ENCODE data around the gene RGMA. TPM values are rescaled to one million over a fixed set of nuclear protein-coding genes. Genes with fewer than 3 reads are reported as not detected.

Gene RGMA
- total and polyA plus RNA-seq, 2 of the 8 experiments (the other 6 are each of a cell fraction or from before 2014, with no cell fraction given): 19.9 to 39.8 TPM

DNA sequence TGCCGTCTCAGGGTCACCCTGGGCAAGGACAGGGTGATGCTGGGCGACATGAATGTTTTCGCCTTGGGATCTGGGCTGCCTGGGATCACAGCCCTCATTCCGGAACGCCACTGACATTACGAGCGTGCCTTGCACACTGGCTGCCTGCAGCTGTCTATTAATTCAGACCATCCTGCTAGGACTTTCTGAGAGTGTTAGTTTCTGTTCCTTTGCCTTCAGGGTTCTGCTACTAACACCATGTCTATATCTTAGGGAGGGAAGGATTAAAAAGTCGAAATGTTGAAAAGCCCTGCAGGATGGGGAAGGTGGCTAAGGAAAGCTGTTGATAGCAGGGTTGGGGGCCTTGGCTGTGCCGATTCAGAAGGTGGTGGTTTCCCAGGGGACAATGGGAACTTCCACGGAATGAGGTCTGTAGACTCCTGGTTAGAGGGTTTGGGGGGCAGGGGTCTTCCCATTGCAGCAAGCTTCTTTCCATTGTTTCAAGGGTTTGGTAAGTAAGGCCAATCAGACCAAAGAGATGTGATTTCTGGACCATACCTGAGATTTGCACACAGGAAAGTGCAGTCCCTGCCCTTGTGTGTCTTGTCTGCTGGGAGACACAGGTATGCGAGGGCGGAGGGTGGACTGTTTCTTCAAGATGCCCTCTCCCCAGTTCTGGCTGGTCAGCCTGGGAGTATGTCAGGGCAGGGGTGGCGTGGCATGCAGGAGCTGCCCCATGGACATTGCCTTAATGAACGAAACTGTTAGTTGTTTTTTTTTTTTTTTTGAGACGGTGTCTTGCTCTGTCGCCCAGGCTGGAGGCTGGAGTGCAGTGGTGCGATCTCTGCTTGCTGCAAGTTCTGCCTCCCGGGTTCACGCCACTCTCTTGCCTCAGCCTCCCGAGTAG lies 50.9 kb downstream of the RGMA start:
- 90% methylated on average over 20 of the region's 20 CpGs; no CpG with 5 or more reads in 1 of the 2 experiments for WGBS, 2 experiments (ENCODE audit: extremely low coverage in 1 of 2, insufficient coverage in 1 of 2, insufficient read length in 1 of 2, insufficient replicate concordance in 2 of 2, low coverage in 1 of 2, low lambda C conversion rate in 2 of 2, missing lambda C conversion rate in 1 of 2)
- Histone ChIP-seq H3K23ac (ENCODE audit: insufficient read length) (no peak overlapping the region), H3K79me1 (ENCODE audit: low read depth, low read length) (no peaks in the 10 kb centered on the region; the same call in 1 of the 2 replicates), H3K27ac (ENCODE audit: low read depth, low read length) (no peak overlapping the region), H3K4ac (replicated peaks; ENCODE audit: insufficient read length, low read depth, low read length) (no peak overlapping the region), H2AFZ (ENCODE audit: low read length) (no peak overlapping the region), H4K8ac (ENCODE audit: extremely low read depth, insufficient read depth, low read length) (no peak overlapping the region), H3K4me2 (ENCODE audit: insufficient read depth in 1 of 2, low read depth in 2 of 2, low read length in 2 of 2) (no peak overlapping the region), H3K18ac (ENCODE audit: extremely low read depth, low read length) (no peak overlapping the region), H2BK5ac (ENCODE audit: low read depth, low read length) (no peak overlapping the region), H3K36me3 (ENCODE audit: control insufficient read depth in 2 of 4, insufficient read depth in 4 of 4, low read length in 3 of 4) (peaks cover 0 to 2% (median 0%) of the 10 kb centered on the region in 4 experiments; a peak in 3 of 8 replicates), H2BK15ac (ENCODE audit: low read length) (no peak overlapping the region), H3K79me2 (ENCODE audit: control insufficient read depth in 1 of 2, insufficient read depth in 2 of 2, low read length in 2 of 2) (no peaks in the 10 kb centered on the region), H3K4me1 (replicated peaks in 1 of 4; ENCODE audit: control insufficient read depth in 3 of 4, insufficient read depth in 4 of 4, low read length in 3 of 4) (no peaks in the 10 kb centered on the region; a peak in 1 of 7 replicates), H3K4me3 (ENCODE audit: extremely low read depth in 1 of 4, insufficient read depth in 2 of 4, low read depth in 3 of 4, low read length in 4 of 4) (no peak overlapping the region), H3K56ac (replicated peaks; ENCODE audit: insufficient read length, low read depth, low read length) (no peak overlapping the region), H3K9ac (replicated peaks in 1 of 4; ENCODE audit: extremely low read depth in 1 of 4, low read depth in 3 of 4, low read length in 3 of 4) (no peak overlapping the region), H2BK12ac (ENCODE audit: low read depth, low read length) (peak overlapping the region; percentile 46; the same call in 1 of the 2 replicates), H3K14ac (ENCODE audit: insufficient read length) (no peak overlapping the region), H4K5ac (ENCODE audit: insufficient read length, low read depth, low read length) (no peak overlapping the region), H2BK120ac (replicated peaks; ENCODE audit: low read depth, low read length) (no peak overlapping the region), H4K20me1 (replicated peaks in 1 of 2; ENCODE audit: control insufficient read depth in 1 of 2, insufficient read depth in 2 of 2, low read length in 2 of 2) (peaks cover 0 to 5% of the 10 kb centered on the region in 2 experiments), H2BK20ac (ENCODE audit: low read length) (no peak overlapping the region), H3K23me2 (ENCODE audit: low read depth, low read length) (no peaks in the 10 kb centered on the region), H3K27me3 (replicated peaks in 1 of 4; ENCODE audit: control insufficient read depth in 3 of 4, extremely low read depth in 1 of 4, insufficient read depth in 3 of 4, low read length in 3 of 4) (peaks cover 0 to 2% (median 0%) of the 10 kb centered on the region in 4 experiments; a peak in 1 of 7 replicates), H2AK5ac (ENCODE audit: low read depth, low read length) (no peak overlapping the region), H3K9me3 (ENCODE audit: insufficient read depth in 2 of 2, low read depth in 1 of 2, low read length in 1 of 2) (no peaks in the 10 kb centered on the region), H4K91ac (replicated peaks; ENCODE audit: insufficient read length, low read length) (no peak overlapping the region)
- POLR2A ChIA-PET (ENCODE audit: partially characterized antibody): interaction anchor here (0.9 kb wide), 1 partner anchor 34 kb away, joined by 3 read pairs; no protein-coding TSS in a partner anchor
- no peak for TF ChIP-seq ZNF274 (IDR thresholded peaks at IDR 0.05; ENCODE audit: borderline replicate concordance, extremely low read depth, low read length)
- TF ChIP-seq SUZ12 (IDR thresholded peaks at IDR 0.05; ENCODE audit: low read length): no peak
- CTCF ChIA-PET (ENCODE audit: partially characterized antibody): interaction anchor here (0.6 to 4.9 kb wide), 17 partner anchors 8 to 1082 kb away, joined by 3 to 58 read pairs (median 3); partner anchors contain the start of gene RGMA
- DNase-seq (ENCODE audit: low read depth in 1 of 2, low spot score in 2 of 2) (no peak), FAIRE-seq (no peak)

Data from H1 (cell line).